ENCODE results near the gene POLR2J.
A peak's percentile ranks its signal among the peaks of the same experiment; 100 is the strongest.

Gene POLR2J

GRCh38 chr7:102436118-102436517 is 42.6 kb downstream of the POLR2J start:
- no peak for DNase-seq (ENCODE audit: low read depth)

DNA sequence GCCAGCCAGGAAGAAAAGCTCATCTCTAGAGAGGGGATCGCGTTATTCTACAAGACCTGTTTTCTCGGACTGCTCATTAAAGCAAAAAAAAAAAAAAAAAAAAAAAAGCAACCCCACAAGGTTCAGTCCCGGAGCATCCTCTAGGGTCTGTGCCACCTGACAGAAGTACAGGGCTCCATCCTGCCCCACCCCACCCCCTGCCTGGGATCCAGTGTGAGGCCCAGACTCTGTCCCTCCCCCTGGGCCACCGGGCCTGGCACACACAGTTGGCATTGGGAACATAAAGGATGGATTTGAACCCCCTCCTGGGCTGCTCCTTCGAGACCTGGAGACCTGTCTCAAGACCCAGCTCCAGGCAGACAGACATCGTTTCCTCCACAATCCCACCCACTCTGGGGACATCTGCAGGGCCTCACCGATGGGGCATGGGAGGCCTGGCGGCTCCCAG is 44.7 kb downstream of the POLR2J start:
- DNase-seq (ENCODE audit: low read depth): no peak

GRCh38 chr7:102433219-102434038 is 45.3 kb downstream of the POLR2J start, which contains the start of gene ORAI2:
Gene ORAI2 (plus strand): TSS chr7:102433575. CDS start chr7:102438957, 5,382 bp downstream.
- peak; percentile 87 for DNase-seq (ENCODE audit: low read depth)

DNA sequence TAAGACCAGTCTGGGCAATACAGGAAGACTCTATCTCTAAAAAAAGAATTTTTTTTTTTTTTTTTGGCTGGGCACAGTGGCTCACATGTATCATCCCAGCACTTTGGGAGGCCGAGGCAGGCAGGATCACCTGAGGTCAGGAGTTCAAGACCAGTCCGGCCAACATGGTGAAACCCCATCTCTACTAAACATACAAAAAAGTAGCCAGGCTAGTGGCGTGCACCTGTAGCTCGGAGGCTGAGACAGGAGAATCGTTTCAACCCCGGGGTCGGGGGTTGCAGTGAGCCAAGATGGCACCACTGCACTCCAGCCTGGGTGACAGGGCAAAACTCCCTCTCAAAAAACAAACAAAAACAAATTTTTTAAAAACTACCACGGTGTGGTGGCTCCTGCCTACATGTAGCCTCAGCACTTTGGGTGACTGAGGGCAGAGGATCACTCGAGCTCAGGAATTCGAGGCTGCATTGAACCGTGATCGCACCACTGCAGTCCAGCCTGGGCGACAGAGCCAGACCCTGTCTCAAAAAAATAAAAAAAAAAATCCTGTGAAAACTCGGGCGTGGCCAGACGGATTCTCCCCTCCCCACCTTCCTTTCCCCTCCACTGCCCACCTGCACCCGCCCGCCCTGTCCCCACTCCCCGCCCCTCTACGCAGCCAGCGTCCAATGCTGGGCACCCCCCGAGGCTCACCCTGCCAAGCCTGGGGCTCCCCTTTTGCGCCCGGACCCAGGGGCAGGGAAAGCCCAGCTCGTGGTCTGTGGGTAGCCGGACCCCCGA is 46.1 kb downstream of the POLR2J start:
- DNase-seq (ENCODE audit: low read depth): no peak

- DNase-seq (ENCODE audit: low read depth): no peak
Observed at GRCh38 chr7:102431617-102432298, 47.0 kb downstream of the POLR2J start.

- no peak for DNase-seq (ENCODE audit: low read depth)
Observed at GRCh38 chr7:102429141-102429899, 49.4 kb downstream of the POLR2J start.

DNA sequence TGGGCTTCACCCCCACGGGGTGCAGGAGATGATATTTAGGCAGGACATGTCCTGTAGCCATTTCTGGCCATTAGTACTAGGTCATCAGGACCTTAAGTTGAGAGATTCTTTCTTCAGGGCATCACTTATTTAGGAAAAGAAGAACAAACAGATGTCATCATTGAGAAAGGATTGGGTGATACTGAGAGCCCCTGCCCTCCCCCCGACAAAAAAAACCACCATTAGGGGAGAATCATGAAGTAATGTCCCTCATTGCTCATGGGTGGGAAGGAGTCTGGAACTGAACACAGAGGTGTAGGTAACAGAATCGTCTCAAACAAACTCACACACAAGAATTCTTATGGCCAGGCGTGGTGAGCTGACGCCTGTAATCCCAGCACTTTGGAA is 51.7 kb downstream of the POLR2J start:
- DNase-seq (ENCODE audit: low read depth): no peak

GRCh38 chr7:102426268-102427018 is 52.3 kb downstream of the POLR2J start:
- peak; percentile 17 for DNase-seq (ENCODE audit: low read depth)

DNA sequence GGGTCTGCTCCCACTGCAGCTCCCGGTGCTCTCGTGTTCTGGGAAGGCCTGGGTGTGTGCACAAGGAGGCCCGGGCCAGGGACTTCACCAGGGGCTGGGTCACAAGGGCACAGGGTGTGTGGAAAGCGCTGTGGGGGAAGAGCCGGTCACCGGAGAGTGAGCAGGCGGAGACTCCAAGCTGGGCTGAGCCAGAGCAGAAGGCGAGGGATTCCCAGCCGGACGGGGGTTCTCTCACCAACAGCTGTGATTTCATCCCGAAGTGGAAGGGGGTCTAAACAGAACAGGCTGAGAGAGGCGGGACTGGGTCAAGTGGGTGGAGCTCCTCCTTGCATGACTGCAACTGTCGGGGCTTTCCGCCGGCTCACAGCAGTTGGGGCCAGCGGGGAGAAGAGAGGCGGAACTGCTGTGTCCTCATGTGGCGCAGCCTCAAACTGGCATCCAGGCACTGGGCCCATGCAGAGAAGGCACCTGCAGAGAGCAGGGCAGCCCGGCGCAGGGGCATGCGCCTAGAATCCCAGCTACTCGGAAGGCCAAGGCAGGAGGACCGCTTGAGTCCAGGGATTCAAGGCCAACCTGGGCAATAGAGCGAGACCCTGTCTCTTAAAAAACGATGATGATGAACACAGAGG is 53.0 kb downstream of the POLR2J start:
- peak; percentile 53 for DNase-seq (ENCODE audit: low read depth)

DNA sequence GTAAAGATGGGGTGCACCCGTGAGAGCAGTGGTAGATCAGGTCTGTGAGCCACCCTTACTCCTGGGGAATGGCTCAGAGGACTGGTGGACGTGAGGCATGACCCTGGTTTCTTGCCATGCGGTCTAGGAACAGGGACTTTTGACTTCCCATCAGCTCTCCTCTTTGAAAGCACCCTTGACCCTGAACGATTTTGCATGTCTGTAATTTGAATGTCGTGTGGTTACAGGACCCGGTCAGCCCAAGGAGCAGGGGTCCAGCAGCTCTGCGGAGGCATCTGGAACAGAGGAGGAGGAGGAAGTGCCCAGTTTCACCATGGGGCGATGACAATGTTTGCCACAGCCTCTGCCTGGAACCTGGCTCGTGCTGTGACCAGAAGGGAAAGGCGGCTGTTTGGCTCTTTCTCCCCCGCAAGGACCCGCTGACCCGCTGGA is 53.9 kb downstream of the POLR2J start:
- no peak for DNase-seq (ENCODE audit: low read depth)

DNA sequence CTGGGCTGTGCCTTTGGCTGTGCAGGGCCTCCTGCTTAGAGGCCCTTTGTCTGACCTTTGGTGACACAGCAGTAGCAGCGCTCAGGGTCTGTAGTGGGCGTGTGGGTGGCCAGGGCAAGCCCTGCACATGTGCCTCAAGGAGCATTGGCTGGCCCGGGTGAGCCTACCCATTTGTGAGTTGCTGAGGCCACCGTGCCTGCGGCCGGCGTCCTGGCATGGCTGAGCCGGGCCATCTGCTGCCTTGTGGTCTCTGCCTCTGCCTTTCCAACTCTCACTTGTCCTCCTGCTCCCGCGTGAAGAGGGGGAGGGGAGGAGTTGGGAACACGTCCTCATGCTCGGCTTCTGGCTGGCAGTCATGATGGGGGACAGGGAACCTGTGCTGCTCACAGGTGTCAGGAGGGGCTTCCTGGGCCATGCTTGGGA is 54.6 kb downstream of the POLR2J start:
- DNase-seq (ENCODE audit: low read depth): no peak
